ENCODE data around the gene CNOT3.

CNOT3 gene

DNA sequence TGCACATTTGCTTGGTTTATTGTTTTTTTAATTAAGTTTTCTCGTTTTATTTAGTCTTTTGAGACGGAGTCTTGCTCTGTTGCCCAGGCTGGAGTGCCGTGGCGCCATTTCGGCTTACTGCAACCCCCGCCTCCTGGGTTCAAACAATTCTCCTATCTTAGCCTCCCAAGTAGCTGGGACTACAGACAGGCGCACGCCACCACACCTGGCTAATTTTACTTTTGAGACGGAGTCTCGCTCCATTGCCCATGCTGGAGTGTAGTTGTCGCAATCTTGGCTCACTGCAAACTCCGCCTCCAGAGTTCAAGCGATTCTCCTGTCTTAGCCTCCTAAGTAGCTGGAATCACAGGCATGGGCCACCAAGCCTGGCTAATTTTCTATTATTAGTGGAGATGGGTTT lies 64.4 kb downstream of the CNOT3 start:
- no peaks in the 10 kb centered on the region for H3K9me3 ChIP-seq (ENCODE audit: insufficient read depth, low read depth, low read length)
- H3K9ac ChIP-seq (ENCODE audit: low read depth, low read length) = peak overlapping the region; percentile 97
- H3K27ac ChIP-seq (ENCODE audit: low read depth, low read length) = peak overlapping the region; percentile 65
- 85% methylated on average over 13 of the region's 13 CpGs for WGBS
- H3K36me3 ChIP-seq (ENCODE audit: insufficient read depth, low read length) = peaks cover 63% of the 10 kb centered on the region
- H3K4me3 ChIP-seq (ENCODE audit: low read length) = peak overlapping the region; percentile 75
- H3K27me3 ChIP-seq (ENCODE audit: insufficient read depth, low read length) = no peaks in the 10 kb centered on the region
- peaks cover 20% of the 10 kb centered on the region for H3K4me1 ChIP-seq (ENCODE audit: insufficient read depth, low read length)

DNA sequence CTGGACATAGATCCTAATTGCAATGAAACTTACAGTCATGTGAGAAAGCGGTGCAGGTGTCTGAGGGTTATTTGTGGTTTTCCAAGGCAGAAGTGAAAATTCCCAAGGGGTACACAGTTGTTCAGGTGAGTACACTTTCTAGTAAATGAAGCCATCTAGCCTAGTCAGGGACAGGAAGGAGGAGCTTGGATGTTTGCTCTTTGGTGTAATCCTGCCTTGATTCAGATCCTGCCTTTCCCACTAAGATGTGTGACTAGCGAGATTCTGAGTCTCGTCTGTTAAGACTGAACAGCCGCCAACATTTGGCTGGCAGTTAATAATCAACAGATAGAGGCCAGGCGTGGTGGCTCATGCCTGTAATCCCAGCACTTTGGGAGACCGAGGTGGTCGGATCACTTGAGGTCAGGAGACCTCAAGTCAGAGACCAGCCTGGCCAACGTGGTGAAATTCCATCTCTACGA lies 65.6 kb downstream of the CNOT3 start:
- H3K4me3 ChIP-seq (ENCODE audit: low read length) = peak overlapping the region; percentile 75
- peak overlapping the region; percentile 65 for H3K27ac ChIP-seq (ENCODE audit: low read depth, low read length)
- 91% methylated on average over 9 of the region's 9 CpGs for WGBS
- H3K36me3 ChIP-seq (ENCODE audit: insufficient read depth, low read length) = peaks cover 72% of the 10 kb centered on the region
- no peaks in the 10 kb centered on the region for H3K27me3 ChIP-seq (ENCODE audit: insufficient read depth, low read length)
- peak overlapping the region; percentile 97 for H3K9ac ChIP-seq (ENCODE audit: low read depth, low read length)
- H3K9me3 ChIP-seq (ENCODE audit: insufficient read depth, low read depth, low read length) = no peaks in the 10 kb centered on the region
- peaks cover 20% of the 10 kb centered on the region for H3K4me1 ChIP-seq (ENCODE audit: insufficient read depth, low read length)

DNA sequence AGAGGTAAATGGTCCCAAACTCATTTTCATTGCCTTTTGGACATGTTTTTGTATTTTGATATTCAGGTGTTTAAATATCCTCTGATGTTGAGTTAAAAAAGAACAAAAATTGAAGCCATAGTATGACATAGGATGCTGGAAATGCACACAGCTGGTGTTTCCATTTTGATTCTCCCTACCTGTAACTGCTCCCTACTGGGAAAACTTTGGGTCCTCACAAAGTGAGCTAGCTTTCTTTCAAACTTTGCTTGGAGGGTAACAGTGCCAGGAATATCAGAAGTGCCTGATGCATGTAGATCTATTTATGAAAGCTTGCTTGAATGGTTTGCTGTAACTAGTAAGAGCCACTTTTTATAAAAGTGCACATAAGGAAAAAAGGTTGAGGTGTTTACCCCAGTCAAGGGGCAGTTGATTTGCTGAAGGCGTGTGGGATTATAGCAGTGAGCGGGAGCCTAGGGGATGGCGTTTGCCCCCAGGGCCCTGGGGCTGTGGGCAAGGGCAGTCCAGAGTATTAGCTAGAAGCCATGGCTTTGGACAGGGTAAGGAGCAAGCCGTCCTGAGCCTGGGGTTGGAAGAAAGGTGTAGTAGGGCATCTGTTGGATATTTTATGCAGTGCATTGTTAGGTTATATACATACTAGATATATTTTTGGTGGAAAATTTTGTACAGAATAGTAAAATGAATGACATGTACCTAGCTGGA lies 67.4 kb downstream of the CNOT3 start:
- H3K4me1 ChIP-seq (ENCODE audit: insufficient read depth, low read length) = peaks cover 20% of the 10 kb centered on the region
- H3K9ac ChIP-seq (ENCODE audit: low read depth, low read length) = peak overlapping the region; percentile 97
- peaks cover 74% of the 10 kb centered on the region for H3K36me3 ChIP-seq (ENCODE audit: insufficient read depth, low read length)
- WGBS = 93% methylated on average over 4 of the region's 4 CpGs
- peak overlapping the region; percentile 75; the same call in 1 of the 2 replicates for H3K4me3 ChIP-seq (ENCODE audit: low read length)
- H3K27ac ChIP-seq (ENCODE audit: low read depth, low read length) = peak overlapping the region; percentile 45
- no peaks in the 10 kb centered on the region for H3K27me3 ChIP-seq (ENCODE audit: insufficient read depth, low read length)
- no peaks in the 10 kb centered on the region for H3K9me3 ChIP-seq (ENCODE audit: insufficient read depth, low read depth, low read length)
